DMS 273 (cell line): ENCODE data around the gene FMOD.

Experiments
- DNase-seq: peaks from one replicate; lab custom pipeline; 2025; ENCODE audit not compliant: unreplicated experiment; lab: John Stamatoyannopoulos, UW

Gene FMOD

DNA sequence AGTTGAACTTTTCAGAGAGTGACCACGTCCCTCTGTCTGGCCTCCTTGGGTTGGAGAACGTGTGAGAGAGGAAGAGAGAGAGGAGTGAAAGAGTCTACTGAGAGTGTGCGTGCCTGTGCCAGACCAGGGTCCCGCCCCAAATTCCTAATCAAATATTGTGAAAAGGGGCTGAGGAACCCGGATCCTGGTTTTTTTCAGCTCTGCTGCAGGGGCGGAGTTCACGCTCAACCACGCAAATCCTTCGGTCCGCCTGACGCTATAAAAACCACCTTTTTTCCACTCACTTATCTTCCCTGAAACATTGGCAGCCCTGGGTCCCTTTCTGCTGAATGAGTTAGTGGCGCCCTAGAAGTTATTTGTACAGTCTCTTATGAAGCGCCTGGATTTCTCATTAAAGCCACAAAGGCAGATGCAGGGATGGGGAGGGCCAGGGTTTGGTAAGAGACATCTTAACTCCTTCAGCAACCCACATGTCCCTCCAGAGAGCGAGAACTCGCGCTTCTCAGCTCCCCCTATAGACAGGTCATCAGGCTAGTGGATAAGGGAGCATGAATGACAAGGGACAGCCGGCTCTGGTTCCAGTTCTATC is at the start of gene FMOD:
Gene FMOD (minus strand): TSS at position 86 of the 589 bp plus-strand sequence. CDS start 2,852 bp downstream, outside the sequence.
- DNase-seq: no peak

DNA sequence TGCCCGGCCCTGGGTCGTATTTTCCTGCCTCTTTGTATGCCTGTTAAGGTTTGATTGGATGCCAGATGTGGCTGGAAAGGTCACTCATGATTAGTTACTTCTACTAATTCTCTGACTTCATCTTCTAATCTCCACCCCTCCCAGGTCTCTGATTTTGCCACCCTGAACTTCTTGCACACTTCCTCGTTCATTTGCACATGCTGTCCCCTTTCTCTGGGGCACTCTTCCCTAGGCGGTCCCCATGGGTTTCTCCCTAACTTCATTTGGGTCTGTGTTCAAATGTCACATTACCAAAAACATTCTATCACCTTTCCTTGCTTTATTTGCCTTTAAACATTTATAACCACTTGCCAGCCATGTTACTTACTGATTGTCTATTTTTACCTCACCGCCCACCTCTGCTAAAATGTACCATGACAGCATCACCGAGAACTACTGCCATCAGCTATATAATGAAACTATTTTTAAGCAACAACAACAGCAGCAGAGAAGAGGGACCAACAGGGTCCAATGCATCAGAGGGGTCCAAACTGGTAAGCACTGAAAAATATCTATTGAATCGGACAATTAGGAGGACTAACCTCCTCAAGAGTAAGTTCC is 45.8 kb upstream of the FMOD start:
- DNase-seq: no peak

DNA sequence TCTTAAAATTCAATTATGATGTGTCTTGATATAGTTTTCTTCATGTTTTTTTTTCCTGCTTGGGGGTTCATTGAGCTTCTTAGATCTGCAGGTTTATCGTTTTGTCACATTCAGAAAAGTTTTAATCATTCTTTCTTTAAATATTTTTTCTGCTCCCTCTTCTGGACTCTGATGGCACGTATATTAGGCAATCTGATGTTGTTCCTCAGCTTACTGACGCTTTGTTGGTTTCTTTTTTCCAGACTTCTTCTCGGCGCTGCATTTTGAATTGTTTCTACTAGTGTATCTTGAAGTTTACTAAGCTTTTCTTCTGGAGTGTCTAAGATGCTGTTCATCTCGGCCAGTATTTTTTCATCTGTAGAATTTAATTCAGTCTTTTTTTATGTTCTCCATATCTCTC is 44.8 kb upstream of the FMOD start:
- DNase-seq: no peak

DNA sequence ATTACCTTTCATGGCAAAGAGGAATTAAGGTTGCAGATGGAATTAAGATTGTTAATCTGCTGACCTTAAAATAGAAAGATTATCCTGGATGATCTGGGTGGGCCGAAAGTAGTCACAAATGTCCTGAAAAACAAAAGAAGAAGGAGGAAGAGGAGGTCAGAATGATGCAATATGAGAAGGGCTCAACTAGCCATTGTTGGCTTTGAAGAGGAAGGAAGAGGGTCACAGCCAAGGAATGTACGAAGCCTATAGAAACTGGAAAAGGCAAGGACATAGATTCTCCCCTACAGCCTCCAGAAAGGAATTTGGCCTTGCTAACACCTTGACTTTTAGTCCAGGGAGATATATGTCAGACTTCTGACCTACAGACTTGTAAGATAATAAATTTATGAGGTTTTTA is 39.4 kb upstream of the FMOD start:
- no peak for DNase-seq

DNA sequence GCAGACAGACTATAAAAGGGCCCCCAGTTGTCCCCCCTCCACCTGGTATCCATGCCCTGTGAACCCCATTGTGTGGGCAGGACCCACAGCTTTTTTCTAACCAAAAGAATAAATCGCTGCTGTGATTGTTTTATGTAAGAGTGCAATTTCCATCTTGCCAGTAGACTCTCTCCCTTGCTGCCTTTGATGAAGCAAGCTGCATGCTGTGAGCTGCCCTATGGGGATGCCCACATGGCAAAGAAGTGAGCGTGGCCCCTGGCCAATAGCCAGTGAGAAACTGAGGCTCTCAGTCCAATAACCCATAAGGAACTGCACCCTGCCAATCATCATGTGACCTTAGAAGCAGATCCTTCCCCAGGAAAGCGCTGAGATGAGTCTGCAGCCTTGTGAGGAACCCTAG is 37.8 kb upstream of the FMOD start:
- no peak for DNase-seq

DNA sequence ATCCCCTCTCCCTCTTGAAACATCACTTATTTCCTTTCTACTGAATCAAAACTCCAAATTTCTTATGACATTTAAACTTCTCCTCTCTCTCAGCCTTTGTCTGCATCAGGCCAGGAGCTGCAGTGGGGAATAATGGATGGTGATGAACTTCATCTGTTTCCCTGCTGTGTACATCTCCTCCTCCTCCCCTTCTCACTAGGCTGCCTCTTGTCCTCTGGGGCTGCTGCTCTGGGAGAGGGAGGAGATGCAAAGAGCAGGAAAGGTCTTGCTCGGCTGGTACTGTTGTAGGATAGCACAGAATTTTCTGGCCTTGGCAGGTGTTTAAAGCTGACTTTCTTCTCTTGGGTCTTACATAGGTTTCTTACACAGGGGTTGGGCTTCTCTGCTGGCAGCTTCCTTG is 31.1 kb upstream of the FMOD start:
- DNase-seq: no peak

DNA sequence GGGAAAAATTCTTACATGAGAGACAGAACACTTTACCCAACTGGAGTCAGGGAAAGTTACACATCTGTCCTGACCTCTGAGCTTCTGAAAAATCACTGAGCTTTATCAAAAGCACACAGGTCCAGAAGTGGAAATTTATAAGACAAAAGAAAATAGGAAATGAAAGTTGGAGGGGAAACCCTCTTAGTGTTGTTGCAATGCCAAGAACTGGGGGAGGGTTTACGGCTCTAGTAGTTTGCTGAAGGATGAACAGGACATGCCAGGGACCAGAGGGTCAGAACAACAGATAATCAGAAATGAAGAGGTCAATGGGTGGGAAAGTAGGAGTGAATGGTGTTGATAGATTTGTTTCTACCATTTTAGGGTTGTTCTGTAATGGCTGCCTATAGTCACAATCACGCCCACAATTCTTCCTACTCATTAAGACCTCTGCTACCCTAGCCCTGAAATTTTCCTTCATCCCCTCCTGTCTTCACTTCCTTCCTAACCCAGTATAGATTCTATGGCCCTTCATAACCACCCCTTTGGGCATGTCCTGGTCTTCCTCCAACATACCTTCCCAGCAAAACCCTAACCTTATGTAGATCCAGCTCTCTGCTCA is 30.3 kb upstream of the FMOD start:
- DNase-seq: no peak

DNA sequence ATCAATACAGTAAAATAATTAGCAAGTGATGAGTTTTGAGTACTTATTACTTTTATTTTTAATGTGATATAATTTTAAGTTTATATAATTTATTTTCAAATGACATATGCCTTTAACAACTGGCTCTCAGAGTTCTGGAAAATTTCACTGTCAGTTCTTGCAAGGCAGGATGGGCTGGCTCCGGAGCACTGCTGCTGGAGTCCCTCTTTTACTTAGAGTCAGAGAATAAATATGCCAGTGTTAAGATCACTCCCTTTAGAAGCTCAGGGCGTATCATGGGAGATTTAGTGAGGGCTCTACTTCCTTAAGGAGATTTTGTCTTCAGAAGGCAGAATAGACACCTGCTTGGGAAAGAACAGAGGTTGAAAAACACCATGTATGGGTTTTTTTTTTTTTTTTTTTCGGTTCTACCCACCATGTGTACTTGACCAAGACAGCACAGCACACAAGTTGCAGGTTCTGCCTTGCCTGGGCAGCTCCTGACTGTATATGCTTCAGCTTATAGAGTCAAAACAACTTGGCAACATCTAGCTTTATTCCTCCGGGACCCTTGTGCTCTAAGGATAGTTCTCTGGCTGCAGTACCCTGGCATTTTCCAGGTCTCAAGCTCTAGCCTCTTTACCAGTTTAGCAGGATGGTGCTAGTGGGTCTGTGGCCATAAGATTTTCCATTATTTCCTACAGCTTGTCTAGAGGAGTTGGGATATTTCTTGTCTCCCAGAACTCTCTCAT is 29.7 kb upstream of the FMOD start:
- peak; percentile 53 for DNase-seq

DNA sequence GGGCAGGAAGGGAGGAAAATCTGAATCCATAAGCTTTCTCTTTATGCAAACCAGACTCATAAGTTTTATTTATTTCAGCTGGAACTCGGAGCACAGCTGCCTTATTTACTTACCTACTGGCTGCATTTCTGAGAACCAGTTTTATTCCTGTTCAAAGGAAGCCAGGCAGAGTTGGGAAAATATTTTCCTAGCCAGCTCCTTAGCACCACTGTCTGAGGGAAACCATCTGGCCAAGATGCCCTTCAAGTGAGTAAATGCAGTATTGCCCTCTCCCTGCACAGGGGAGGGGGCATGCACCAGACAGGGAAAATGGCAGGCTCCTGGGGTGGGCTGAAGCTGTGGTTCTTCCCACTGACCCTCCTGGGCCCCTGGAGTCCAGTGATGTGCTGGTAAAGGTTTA is 28.9 kb upstream of the FMOD start:
- DNase-seq: peak; percentile 73

DNA sequence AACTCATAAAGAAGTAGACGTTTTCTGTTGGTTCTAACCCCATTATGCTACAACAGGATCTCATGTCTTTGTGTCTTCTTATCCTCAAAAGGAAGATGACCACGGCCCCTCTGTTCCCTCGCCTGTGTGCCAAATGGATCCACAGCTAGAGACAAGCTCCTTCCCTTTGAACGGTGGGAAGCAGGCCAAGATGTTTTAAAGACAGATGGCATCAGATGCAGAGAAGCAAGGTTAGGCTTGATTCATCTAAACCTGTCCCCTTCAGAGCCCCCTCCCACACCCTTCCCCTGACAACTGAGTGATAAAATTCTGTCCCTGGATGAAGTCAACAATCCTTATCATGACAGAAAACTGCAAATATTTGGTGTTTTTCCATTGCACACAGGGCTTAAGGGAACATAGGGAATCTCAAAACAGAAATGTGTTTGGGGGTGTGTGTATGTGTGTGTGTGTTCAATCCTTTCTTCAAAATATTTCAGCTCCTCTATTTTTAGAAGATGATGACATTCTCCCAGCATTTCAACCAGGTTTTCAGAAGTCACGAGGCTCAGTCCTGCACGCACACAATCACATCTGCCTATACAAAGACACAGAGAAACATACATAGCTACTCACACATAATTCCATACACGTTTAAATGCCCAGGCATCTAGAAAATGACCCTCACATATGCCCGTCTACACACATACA is 27.8 kb upstream of the FMOD start:
- DNase-seq: peak; percentile 94

DNA sequence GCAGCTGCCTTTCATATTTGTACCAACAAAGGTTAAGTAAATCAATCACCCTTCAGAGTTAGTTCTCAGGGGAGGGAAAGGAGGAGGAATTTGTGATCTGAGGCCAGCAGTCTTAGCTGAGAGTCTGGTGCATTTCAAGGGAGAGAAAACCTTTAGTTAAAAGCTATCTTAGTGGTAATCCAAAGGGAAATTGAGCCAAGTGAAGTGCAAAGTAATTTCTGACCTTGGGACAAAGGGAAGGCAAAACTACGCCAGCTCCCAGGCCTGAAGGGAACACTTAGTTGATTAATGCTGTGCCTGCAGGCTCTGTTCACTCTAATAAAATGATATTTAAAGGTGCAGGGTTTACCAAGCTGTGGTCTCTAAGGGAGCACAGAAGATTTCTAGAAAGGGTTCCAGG is 23.1 kb upstream of the FMOD start:
- no peak for DNase-seq

DNA sequence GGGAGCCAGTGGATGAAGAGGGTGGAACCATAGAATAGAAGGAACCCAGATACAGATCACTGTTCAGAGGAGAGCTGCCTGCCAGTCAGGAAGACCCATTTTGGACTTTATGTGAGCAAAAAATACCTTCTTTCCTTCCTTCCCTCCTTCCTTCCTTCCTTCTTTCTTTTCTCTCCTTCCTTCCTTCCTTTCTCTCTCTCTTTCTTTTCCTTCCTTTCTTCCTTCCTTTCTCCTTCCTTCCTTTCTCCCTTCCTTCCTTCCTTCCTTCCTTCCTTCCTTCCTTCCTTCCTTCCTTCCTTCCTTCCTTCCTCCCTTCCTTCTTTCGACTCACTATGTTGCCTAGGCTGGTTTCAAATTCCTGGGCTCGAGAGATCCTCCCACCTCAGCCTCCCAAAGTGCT is 22.1 kb upstream of the FMOD start:
- DNase-seq: no peak

DNA sequence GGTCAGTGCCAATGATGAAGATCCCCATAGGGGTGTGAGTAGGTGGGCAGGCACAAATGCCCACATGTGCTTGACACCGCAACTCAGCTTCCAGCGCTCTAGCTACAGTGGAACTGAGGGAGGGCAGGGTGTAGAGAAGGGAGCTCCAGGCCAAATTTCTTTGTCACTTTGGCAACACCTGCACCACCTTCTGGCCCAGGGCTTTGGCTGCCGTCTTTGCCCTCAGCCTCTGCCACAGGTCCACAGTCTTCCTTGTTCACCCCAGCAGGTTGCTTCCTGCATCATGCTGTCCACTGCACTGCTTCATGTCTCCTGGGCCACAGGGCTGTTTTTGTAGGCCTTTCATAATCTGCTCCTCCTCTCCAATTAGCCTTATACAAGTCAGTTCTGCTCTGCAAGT is 20.4 kb upstream of the FMOD start:
- no peak for DNase-seq

DNA sequence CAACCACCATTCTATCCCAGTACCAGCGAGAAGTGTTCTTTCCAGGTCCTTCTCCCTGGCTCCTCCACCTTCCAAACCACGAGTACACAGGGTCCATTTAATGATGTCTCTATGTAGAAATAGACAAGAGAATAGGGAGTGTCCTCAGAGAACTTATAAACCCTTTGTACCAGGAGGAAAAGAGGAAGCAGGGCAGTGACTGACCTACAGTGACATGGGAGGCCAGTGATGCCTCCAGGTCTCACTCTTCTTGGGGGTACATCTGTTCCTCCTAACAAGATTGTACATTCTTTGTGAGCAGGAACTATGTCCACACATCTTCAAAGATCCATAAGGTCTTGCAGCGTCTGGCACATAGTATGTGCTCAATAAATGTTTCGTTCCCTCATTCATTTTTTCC is 18.7 kb upstream of the FMOD start:
- DNase-seq: no peak

DNA sequence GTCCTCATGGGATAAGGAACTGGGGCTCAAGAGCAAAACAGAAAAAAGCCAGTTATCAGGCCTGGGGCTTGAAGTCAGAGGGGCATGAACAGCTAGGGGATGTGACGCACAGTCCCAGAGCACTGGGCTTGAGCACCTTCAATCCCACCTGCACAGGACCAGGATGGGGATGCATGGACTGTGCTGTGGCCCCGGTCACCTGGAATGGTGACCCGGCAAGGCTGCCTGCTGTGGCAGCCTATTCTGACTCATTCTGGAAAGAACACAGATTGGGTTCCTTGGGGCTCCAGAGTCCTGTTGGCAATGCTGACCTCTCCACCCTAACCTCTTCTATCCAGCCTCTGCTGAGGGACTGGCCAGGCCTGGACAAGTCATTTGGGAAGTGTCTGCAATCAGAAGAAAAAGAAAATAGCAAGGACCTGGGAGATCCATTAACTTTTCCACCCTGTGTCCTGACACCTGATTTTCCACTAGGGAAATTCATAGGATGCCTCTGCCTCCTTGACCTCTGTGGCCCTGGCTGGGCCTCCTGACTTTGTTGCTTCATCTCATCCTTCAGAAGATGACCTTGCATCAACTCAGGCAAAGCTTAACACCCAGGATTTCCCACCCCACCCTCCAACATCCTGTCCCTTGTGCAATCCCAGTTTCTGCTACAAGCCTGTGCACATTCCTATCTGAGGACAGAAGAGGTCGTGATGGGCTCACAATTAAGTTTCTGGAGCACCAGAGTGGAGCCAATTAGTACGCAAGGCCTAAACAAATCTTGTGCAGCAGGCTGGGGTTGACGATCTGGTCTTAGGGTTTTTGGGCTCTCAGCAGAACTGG is 17.9 kb upstream of the FMOD start:
- peak; percentile 58 for DNase-seq

DNA sequence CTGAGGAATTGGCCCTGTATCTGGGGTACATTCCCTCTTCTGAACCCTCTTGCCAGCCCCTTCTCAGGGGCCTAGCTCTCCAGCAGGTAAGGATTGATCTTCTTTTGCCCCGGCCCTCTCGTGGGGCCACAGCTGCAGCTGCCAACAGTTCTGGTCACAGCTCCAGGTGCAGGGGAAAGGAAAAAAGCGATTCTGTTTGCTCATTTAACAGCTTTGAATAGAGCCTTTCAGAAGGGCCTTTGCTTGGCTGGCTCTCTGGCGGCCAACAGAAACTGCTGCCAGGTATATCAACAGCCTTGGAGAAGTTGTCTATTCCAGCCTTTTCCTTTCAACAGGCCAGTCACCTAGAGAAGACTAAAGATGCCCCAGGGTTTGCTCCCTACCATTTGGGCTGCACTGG is 16.1 kb upstream of the FMOD start:
- no peak for DNase-seq

DNA sequence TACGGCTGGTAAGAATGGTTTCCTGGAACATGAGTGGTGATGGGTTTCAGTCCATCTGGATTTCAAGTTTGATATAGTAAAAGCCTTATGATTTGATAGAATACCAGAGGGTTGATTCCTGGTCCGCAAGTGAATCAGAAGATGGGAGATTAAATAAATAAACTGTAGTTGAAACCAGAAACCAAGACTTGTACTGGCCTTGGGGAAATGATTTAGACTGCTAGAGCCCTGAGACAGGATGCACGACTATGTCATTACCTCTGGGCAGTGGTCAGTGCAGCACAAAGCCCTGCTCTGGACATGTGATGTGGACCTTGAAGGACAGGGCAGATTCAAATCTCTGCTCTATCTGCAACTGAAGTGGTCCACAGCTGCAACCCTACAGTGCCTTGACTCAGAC is 15.6 kb upstream of the FMOD start:
- no peak for DNase-seq

DNA sequence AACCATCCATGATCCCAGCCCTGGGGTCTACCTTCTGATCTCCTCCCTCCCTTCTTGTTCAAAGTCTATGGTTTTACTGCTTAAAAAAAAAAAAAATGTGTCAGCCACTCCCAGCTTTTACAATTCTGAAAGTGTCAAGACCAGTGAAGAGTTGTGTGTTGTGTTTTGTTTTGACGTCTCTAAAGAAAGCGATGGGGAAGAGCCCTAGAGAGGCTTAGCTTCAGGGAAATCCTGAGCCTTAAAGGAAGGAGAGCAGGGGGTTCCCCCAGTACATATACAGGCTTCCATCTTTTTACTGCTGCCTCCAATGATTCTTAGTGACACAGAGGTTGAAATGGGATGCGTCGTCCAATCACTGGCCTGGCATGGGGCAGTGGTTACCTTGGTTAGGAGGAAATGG is 13.9 kb upstream of the FMOD start:
- DNase-seq: no peak

DNA sequence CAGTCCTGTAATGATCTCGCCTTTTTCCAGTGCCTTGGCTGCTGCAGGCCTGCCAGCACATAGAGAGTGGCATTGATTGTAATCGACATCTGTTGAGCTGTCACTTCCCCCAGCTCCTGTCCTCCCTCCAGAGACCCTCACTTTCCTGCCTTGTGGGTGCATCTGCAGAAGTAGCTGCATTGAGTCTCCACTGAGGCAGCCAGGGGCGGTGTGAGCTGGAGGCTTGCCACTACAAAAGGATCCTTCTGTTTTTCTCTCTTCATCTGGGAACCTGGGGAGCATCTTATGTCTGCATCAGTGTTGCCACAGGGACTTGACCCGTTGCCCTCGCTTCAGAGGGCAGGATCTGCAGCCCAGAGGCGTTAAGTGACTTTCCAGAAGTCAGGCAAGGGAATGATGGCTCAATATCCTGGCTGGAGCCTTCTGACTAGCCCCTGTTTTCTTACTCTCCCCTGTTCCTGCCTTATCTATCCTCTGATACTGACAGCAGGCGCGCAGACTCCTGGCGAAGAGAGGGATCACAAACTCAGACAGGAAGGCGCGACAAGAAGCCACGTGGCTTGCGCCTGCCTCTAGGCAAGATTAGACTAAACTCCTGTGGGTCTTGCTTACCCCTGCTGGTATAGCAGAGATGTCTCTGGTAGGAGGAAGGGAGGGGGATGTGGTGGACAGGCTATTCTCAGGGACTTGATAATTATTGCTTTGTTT is 13.3 kb upstream of the FMOD start:
- no peak for DNase-seq

DNA sequence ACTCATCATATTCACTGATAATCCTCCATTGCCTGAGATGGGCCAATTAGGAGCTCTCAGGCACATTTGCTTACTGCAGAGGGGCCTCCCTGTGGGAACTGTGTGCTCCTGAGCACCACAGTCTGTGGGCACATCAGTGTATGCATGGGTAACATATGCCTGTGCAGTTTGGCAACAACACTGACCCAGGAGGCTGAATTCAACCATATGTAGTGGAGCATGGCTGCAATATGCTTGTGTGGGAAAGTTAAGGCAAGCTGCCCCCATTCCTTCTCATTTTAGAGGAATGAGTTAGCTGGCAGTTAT is 11.8 kb upstream of the FMOD start:
- peak; percentile 86 for DNase-seq
